GM21367 (cell line): Measurements from ENCODE around the gene C12orf60.
A peak's percentile ranks its signal among the peaks of the same experiment; 100 is the strongest.

ENCODE experiments used
- ATAC-seq: cut with Tn5 transposase; IDR thresholded peaks from one replicate; pipeline ENCODE4 v1.9.1; 2021; ENCODE audit not compliant: unreplicated experiment

C12orf60 gene

DNA sequence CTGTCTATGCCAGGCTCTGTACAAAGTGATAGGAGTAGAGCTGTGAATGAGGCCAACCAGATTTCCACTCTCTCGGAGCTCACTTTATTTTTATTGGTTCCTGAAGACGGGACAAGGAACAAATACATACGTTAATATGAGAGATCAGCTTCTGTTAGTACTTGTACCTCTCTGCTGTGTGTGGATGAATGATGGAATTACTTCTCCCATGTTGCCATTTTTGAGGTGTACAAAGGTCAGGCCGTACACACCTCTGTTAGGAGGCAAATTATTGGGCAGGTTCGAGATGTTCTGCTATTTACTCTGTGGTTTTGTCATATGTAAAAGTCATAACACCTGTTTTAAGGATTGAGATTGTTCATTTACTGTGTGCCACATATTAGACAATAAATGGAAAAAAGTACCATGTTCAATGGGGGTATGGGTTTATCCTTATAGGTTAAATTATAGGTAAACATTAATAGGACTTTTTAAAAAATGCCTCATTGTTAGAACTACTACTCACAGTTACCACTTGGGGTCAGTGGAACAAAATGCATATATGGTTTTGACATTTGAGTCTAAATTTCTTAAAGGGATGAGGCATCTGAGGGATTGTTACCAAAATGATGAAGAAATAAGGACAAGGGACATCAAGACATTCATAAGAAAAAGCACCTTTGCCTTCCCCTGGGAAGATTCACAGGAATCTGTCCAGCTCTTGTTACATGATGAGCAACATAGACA lies 27.1 kb upstream of the C12orf60 start:
- no peak for ATAC-seq

DNA sequence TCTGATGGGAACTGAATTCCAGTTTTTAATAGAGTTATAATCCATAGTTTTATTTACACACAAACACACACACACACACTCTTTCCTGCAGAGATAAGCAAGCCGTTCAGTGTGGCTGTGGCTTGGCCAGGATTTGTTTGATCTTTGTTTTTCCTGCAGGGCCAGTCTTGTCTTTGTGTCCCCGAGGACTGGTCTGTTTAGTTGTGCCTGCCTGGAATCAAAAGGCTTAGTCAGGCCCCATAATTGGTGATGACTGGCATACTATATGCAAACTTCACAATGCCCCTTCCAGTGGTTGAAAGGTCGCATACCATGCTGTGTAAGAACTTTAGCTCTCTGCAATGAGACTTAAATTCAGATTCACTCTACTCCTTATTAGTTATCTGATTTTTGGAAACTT lies 26.2 kb upstream of the C12orf60 start:
- ATAC-seq: no peak

DNA sequence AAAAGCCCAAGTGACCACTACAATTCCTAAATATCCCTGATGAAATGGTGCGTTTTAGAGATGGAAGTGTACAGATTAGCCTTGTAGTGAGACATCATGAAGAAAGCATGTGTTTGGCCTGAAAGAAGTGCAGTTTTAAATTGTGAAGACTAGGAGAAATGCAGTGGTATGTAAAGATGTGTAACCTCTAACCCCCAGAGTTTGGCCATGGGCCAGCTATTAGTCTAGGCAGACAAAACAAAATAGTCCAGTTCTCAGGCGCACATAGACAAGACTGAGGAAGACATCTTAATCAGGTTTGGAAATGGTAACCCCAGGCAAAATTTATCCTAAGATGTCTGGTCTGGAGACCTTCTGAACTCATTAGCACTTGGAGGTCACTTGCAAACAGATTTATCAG lies 23.6 kb upstream of the C12orf60 start:
- no peak for ATAC-seq

DNA sequence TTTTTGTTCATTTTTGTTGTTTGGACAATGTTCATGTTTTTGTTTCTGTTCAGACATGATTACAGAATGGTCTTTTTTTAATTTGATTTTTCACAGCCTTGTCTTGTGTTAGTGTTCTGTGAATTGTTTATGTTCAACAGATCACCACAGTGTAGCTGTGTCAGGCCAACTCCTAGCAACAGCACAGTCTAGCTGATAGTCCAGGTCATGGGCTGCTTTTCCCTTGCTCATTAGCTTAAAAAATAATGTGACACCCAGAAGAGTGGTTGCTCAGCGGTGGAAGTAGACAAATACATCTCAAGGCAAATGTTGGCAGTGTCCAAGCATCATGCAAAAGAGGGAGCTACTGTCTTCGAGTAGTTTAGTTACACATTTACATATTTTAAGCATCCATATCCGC lies 22.6 kb upstream of the C12orf60 start:
- ATAC-seq: no peak

DNA sequence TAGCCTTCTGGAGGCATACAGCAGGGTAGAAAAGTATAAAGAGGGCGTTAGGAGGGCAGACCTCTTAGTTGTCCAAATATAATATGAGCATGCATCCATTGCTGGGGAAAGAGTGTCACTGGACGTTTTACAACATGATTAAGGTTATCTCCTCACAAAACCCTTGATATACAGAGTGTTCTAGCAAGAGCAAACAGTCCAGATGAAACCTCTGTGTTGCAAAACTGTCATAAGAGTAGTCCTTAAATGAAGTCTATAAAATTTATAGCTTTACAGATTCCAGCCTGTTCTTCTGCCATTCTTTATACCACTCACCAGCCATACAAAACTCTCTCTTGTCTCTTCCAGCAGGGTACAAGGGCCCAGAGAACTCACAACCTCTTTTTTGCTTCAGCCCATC lies 21.9 kb upstream of the C12orf60 start:
- ATAC-seq: no peak

DNA sequence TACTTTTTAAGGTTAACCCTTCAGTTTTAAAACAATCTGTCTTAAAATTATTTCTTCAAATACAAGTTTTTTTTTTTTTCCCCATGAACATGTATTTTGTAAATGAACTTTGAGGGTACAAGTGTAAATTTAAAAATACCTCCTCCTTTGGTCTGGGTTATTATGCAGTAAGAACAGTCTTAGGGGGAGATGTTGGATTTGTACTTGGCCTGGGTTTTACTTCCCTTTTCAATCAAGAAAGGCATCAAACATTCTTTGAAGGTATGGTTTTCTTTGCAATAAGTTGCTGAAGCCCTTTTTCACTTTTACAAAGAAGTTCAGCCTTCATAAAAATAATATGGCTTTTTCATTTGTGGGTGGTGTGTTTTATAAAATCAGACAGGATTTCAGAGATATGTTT lies 20.7 kb upstream of the C12orf60 start:
- ATAC-seq: peak; percentile 39

DNA sequence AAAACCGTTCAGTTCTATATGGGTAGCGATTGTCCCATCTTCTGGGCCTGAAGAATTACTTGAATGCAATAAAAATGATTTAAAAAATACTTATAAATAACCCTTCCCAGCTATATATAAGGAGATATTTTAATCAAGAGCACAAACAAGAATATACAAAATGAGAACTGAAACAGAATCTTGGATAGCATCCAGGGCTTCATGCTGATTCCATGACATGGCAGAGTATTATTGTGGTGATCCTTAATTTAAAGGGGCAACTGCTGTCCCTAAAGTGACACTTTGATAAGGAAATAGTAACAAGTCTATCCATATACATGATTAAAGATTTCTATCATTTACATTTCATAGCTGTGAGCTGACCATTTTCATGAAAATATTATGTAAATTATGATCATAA lies 19.0 kb upstream of the C12orf60 start:
- no peak for ATAC-seq

DNA sequence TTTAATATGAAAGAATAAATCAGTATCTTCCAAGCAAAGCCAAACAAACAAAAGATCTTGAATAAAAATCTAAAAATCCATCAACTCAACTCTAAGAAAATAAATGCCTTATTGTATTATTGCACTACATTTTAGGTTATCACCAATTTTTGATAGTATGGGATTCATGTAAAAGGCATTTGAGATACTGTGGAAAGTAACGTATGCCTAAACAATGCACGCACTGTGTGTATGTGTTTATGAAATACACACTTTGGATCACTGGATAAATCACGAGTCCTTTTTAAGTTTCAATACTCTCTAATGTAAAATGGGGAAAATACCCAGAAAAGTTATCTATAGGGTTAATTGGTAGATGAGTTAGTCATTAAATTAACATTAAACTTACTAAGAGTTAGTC lies 17.9 kb upstream of the C12orf60 start:
- ATAC-seq: no peak

DNA sequence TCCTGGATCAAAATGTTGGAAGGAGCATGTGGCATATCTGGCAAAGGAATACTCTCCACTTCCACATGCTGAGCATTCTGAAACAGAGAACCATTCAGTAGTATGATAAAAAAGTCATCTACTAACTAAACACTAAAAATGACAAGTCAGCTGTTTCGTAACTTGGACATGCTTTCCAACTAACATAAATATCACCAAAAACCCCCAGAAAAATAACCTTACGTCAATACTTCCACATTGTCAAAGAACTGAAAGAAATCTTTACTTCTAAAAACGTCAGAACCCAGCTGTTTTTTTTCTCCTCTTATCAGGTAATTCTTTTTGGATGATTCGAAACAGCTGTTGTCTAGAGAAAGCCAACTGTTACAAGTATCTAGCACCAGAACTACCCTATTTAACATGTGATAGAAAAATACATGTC lies 8.4 kb upstream of the C12orf60 start:
- no peak for ATAC-seq

DNA sequence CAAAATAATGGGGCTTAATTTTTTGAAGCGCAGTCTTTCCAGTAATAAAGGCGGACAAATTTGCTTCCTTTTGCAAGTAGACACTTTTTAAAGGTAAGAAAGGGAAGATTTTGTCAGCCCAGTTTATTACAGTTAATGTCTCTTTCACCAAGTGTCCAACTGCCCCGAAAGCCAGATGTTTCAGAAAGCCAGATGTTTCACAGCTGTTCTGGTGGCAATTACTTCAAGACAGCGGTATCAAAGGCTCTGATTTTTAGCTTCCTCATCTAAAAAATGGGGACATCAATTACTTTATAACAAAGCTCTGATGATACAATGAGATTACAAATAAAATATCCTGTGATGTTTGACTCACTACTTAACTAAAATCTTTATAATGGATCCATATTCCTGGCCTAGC lies 1.2 kb upstream of the C12orf60 start:
- ATAC-seq: no peak

DNA sequence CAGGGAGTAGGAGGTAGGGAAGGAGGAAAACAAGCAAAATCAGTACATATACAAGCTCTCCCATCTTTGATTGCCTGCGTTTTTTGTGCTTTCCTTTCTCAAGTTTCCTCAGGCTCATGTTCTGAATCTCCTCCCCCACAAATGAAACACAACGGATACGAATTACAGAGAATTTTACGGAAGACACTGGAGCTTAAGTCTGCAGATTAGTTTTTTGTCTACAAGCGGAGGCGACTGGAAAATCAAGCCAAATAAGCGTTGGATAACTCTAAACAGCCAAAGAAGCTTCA lies 804 bp upstream of the C12orf60 start:
- ATAC-seq: no peak

DNA sequence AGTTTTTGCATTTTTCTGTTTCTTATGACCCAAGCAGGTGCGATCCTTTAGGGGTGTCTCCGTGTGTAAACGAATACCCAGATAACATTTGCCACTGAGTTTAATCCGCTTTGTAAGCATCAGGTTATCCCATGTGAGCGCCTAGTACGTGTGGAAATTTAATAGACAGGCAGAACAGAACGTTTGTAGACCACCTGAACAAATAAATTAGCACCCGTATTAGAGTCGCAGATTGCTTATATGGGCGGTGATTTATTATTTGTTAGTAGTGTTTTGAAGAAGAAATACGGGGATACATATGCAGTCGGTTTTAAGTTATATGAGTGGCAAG lies 325 bp downstream of the C12orf60 start:
- ATAC-seq: peak; percentile 20

DNA sequence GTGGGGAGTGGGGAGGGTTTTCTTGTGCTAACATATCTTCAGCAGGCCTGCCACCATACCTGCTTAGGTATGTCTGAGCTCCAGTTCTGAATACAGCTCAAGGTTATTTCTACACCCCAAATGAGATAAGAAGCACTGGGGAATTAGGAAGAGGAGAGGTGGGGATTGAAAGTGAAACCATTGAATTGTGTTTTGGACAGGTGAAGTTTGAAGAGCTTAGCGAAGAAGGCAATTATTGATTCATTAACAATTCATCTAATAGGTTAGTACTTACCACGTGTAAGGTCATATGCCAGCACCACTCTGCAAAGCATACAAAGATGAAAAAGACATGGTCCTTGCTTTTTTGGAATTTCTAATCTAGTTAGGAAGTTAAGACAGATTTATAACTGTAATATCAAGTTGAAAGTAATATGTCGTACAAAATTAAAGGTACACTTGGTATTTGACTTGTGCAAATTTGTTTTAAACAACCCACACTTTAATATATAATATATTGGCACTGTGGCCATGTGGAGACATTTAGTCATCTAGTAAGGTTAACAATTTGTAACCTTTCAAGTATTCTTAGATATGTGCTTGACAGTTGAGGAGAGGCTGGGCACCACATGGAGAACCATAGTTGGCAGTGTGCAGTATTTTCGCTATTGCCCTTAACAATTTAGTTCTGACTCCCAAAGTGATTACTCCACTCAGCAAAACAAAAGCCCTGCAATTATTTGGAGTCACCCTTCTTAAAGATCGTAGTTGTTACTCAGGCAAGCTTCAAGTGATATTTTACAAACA lies 6.9 kb downstream of the C12orf60 start:
- no peak for ATAC-seq

DNA sequence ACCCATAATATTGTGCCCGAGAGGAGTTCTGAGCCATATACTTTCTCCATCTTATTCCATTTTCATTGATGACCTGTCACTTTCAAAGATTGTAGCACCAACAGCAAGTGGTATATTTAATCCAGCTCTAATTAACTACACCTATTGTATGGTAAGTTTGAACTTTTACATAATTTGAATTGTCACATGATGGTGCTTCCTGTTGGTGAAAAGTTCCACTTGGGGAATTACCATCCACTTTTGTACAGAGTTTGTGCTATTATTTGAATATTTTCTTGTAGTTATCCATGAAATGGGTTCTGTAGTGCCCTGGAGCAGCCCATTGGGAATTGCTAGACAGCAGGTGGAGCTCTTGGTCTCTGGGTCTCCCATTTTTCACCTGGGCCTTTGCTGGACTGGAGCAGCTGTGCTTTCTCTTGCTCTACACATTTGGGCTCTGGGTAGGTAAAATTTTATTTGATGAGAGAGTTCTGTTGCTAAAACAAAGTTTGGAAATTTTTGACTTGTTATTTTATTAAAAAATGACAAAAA lies 7.5 kb downstream of the C12orf60 start:
- no peak for ATAC-seq

DNA sequence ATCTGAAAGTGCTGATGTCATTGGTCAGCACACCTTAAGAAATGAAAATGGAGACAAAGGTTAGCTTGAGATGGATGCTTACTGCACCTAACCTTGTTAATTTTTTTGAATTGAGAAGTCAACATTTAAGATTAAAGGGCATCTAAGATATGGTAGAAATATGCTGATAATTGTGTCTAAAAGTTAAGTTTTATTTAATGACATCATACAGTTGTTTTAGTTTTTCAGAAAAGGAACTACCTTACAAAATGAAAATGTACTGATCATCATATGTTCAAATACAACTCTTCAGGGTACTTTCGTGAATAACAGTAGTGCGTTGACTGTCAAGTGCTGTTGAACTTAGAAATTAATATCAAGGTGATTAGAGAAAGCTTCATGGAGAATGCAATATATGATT lies 8.0 kb downstream of the C12orf60 start:
- no peak for ATAC-seq

DNA sequence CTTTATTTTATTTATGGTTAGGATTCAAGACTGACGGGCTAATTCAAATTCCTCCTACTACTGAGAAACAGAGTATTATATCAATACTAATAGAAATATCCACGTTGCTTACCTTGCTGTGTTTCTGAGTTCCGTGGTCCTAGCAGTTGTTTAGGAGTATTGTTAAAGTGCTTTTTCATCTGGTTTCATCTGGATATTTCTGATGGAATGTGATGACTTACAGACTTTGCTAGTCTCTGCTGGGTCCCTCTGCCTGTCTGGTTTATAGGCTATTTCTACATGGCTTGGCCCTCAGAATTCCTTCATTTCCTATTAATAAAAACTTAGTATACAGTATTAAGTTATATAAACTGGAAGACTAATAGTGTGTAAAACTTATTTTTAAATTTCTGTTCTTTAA lies 10.5 kb downstream of the C12orf60 start, which contains the start of gene SMCO3:
SMCO3 (minus strand) TSS at position 169 of the 400 bp plus-strand sequence. CDS start 7,502 bp downstream, outside the sequence.
- no peak for ATAC-seq

DNA sequence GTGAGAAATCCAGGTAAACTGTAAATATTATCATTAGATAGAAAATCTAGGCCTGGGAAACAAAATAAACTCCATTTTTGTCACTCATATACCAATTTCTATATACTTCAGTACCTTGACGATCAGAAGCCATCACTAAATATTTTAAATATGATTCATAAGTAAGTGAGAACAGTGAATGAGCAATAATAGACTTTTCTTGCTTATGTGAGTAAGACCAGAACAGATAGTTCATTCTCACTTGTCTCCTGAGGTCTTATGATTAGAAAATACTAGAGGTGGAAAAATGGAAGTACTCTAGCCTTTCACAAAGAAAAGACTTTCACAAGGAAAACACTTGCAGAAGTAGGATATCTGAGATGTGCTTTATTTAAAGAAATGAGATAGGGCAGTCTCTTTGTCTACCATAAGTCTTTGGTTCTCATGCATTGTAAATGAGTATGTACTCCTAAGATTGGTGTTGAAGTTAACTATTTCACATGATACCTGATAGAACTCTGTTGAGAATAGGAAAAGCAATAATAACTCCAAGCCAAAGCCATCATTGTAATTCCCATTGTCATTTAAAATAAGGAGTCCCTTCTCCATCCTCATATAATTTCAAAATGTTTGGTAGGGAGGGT lies 20.7 kb downstream of the C12orf60 start:
- ATAC-seq: no peak

DNA sequence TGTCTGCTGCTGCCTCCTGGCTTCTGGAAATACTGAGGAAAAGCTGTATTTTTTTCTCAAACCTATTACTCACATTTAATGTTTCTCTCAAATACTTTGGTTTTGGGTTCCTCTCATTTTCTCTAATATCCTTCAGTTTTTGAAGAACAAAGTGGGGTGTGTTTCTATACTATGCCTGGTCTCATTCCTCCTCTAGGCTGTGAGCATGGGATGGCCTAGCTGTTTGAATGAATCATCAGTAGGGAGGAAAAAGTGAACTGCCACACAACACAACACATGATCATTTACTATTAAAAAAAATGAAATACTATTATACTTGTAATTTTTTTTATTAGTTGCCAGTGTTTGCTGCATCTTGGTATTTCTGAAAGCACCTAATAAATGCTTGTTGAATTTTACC lies 21.8 kb downstream of the C12orf60 start:
- no peak for ATAC-seq

DNA sequence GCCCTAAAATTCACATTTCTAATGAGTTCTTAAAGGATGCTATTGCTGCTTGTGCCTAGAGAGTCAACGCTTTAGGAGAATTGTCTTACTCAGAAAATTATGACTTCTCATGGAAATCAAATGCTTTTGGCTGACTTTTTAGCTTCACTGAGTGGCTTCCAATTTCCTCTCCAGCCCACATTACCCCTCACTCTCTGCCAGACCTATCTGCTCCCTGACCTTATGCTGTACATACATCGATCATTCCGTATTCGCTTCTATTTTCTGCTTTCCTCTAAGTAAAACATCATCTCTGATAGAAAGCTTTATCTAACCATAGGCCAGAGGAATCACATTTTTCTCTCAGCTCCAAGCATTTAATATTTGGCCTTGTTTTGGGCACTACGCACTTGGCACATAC lies 23.0 kb downstream of the C12orf60 start:
- ATAC-seq: no peak

DNA sequence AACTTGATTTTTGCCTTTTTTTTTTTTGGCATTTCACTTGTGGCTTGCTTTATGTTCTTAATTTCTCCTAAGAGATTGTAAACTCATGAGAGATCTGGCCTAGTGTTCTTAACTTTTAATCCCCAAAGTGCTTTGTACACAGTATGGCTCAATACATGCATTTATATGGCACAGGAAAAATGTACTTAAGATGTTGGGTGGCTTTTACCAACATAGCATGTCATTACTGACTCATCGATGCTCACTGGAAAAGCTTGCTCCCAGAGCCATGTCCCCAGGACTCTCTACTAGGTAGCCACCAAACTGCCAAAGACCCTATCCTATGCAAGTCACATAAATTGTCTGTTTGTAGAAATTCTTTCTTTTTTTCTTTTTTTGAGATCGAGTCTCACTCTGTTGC lies 23.6 kb downstream of the C12orf60 start:
- no peak for ATAC-seq

DNA sequence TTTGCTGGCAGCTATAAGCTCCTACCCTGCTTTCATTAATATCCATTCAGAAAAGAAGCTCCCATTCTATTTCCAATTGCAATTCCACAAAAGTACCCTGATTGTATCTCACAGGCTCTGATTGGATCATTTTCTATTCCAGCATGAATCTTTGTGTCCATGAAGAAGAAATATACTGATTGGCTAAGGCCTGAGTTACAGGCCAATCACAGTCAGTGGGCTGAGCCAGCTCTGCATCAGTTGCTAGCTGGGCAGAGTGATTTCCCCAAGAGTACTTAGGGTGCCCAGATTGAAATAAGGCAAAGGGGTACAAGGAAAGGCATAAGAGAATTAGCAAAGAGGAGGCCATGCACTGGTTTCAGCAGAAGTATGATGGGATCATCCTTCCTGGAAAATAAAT lies 25.4 kb downstream of the C12orf60 start:
- peak; percentile 77 for ATAC-seq

DNA sequence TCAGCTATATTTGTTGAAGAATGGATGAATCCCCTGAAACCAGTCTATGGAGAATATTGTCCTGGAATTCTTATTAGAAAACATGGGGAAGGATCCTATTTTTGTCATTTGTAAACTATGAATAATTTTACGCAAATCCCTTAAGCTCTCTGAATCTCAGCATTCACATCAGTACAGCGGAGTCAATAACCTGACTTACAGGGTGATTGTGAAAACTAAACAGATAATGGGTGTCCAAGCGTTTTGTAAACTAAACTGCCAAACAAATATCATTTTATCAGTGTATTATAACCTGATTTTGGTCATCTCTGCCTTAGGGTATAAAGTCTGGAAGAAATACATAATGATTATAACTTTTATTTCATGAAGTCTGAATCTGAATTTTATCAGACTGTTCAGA lies 29.9 kb downstream of the C12orf60 start:
- ATAC-seq: no peak
